WTC11 (cell line): ENCODE measurements around the gene SPATA2L. TPM values are rescaled to one million over a fixed set of nuclear protein-coding genes. Genes with fewer than 3 reads are reported as not detected.

Experiments
- ATAC-seq: fragments of 200-7000 bp; cut with Tn5 transposase; 2 replicates; pipeline ENCODE4 v1.10.0; 2021; ENCODE audit warnings: mild to moderate bottlenecking, moderate library complexity
- CTCF ChIA-PET: fragments of 300-600 bp; sonication (Branson Sonifier 250); formaldehyde crosslinking; loops from one replicate; lab custom pipeline; 2021; ENCODE audit warnings: antibody characterized with exemption; lab: Charles Lee
- POLR2A ChIA-PET: fragments of 350-600 bp; sonication (Branson Sonifier 250); formaldehyde crosslinking; loops from one replicate; lab custom pipeline; 2021; ENCODE audit warnings: antibody characterized with exemption; lab: Charles Lee
- DNase-seq: peaks from one replicate; pipeline ENCODE4 v3.0.0; 2021; ENCODE audit warnings: low spot score
- H3K27ac Mint-ChIP-seq: 2 replicates; pipeline ENCODE4 v1.8.0; 2021; ENCODE audit warnings: mixed read lengths
- H3K27me3 Mint-ChIP-seq: 2 replicates; pipeline ENCODE4 v1.8.0; 2021; ENCODE audit warnings: low read depth, mild to moderate bottlenecking, moderate library complexity, mixed read lengths
- H3K36me3 Mint-ChIP-seq: 2 replicates; pipeline ENCODE4 v1.8.0; 2021; ENCODE audit warnings: mixed read lengths
- H3K4me1 Mint-ChIP-seq: 2 replicates; pipeline ENCODE4 v1.8.0; 2022; ENCODE audit warnings: mixed read lengths
- H3K4me3 Mint-ChIP-seq: 2 replicates; pipeline ENCODE4 v1.8.0; 2021; ENCODE audit warnings: mild to moderate bottlenecking, moderate library complexity, mixed read lengths
- H3K9me3 Mint-ChIP-seq: 2 replicates; pipeline ENCODE4 v1.8.0; 2021; ENCODE audit warnings: mixed read lengths
- ESRRA ChIP-seq: sonication (generic); formaldehyde crosslinking; IDR thresholded peaks from 2 replicates; pipeline ENCODE4 v1.8.1; 2022; ENCODE audit warnings: mild to moderate bottlenecking, missing genetic modification reagents, borderline replicate concordance
- ETV6 ChIP-seq: sonication (generic); formaldehyde crosslinking; IDR thresholded peaks from 2 replicates; pipeline ENCODE4 v1.8.1; 2022; ENCODE audit warnings: mild to moderate bottlenecking, missing genetic modification reagents
- FOXP4 ChIP-seq: sonication (generic); formaldehyde crosslinking; IDR thresholded peaks from 2 replicates; pipeline ENCODE4 v1.8.0; 2022; ENCODE audit warnings: mild to moderate bottlenecking, missing genetic modification reagents
- GTF2I ChIP-seq: fragments of 250-450 bp; sonication (Bioruptor Pico); conservative IDR thresholded peaks from 2 replicates; pipeline ENCODE4 v1.4.0; 2021; ENCODE audit warnings: mild to moderate bottlenecking
- KAT7 ChIP-seq: sonication (generic); formaldehyde crosslinking; IDR thresholded peaks from 2 replicates; pipeline ENCODE4 v1.8.1; 2023; ENCODE audit warnings: missing genetic modification reagents, mild to moderate bottlenecking, borderline replicate concordance
- SOX15 ChIP-seq: fragments of 250-450 bp; sonication (Bioruptor Pico); IDR thresholded peaks from 2 replicates; pipeline ENCODE4 v1.9.0; 2021; ENCODE audit warnings: mild to moderate bottlenecking
- ZNF121 ChIP-seq: sonication (generic); formaldehyde crosslinking; IDR thresholded peaks from 2 replicates; pipeline ENCODE4 v1.8.0; 2023; ENCODE audit warnings: missing genetic modification reagents
- ZNF317 ChIP-seq: sonication (generic); formaldehyde crosslinking; IDR thresholded peaks from 2 replicates; pipeline ENCODE4 v1.8.1; 2023; ENCODE audit warnings: low read depth, mild to moderate bottlenecking, moderate library complexity, missing genetic modification reagents, borderline replicate concordance
- total RNA-seq: library from RNA; stranded (reverse); gene quantifications from 3 replicates; pipeline ENCODE4 v1.2.3, GENCODE V29; 2021
- TF ChIP-seq, protein P1 (sequence below): fragments of 200-600 bp; IDR thresholded peaks from 2 replicates; pipeline ENCODE4 v1.8.0; 2022; ENCODE audit warnings: antibody characterized with exemption
- TF ChIP-seq, protein P2 (sequence below): sonication (generic); formaldehyde crosslinking; IDR thresholded peaks from 2 replicates; pipeline ENCODE4 v1.8.1; 2023; ENCODE audit warnings: mild to moderate bottlenecking, missing genetic modification reagents
- TF ChIP-seq, protein P3 (sequence below): fragments of 250-450 bp; sonication (Bioruptor Pico); IDR thresholded peaks from 2 replicates; pipeline ENCODE4 v1.9.0; 2021; ENCODE audit warnings: mild to moderate bottlenecking
- TF ChIP-seq, protein P4 (sequence below): fragments of 250-450 bp; sonication (Bioruptor Pico); conservative IDR thresholded peaks from 2 replicates; pipeline ENCODE4 v1.9.0; 2021; ENCODE audit warnings: mild to moderate bottlenecking
- TF ChIP-seq, protein P5 (sequence below): fragments of 250-450 bp; sonication (Bioruptor Pico); IDR thresholded peaks from 2 replicates; pipeline ENCODE4 v1.9.0; 2021; ENCODE audit warnings: moderate library complexity, mild to moderate bottlenecking, inconsistent platforms, borderline replicate concordance
- TF ChIP-seq, protein P6 (sequence below): sonication (generic); formaldehyde crosslinking; IDR thresholded peaks from 2 replicates; pipeline ENCODE4 v1.8.1; 2022; ENCODE audit warnings: missing genetic modification reagents, borderline replicate concordance
- TF ChIP-seq, protein P7 (sequence below): sonication (generic); formaldehyde crosslinking; IDR thresholded peaks from 2 replicates; pipeline ENCODE4 v1.8.1; 2022; ENCODE audit warnings: mild to moderate bottlenecking, missing genetic modification reagents, moderate library complexity, borderline replicate concordance

The SPATA2L gene
- total RNA-seq, 1 experiment from 2014 or later: 15.7 TPM

- H3K27ac Mint-ChIP-seq: no peak overlapping the region
- no peak for DNase-seq
- H3K9me3 Mint-ChIP-seq: no peaks in the 10 kb centered on the region
- peaks cover 2% of the 10 kb centered on the region for H3K27me3 Mint-ChIP-seq
- no peak overlapping the region for H3K4me3 Mint-ChIP-seq
- peaks cover 12% of the 10 kb centered on the region for H3K36me3 Mint-ChIP-seq
- TF ChIP-seq, protein P1, sequence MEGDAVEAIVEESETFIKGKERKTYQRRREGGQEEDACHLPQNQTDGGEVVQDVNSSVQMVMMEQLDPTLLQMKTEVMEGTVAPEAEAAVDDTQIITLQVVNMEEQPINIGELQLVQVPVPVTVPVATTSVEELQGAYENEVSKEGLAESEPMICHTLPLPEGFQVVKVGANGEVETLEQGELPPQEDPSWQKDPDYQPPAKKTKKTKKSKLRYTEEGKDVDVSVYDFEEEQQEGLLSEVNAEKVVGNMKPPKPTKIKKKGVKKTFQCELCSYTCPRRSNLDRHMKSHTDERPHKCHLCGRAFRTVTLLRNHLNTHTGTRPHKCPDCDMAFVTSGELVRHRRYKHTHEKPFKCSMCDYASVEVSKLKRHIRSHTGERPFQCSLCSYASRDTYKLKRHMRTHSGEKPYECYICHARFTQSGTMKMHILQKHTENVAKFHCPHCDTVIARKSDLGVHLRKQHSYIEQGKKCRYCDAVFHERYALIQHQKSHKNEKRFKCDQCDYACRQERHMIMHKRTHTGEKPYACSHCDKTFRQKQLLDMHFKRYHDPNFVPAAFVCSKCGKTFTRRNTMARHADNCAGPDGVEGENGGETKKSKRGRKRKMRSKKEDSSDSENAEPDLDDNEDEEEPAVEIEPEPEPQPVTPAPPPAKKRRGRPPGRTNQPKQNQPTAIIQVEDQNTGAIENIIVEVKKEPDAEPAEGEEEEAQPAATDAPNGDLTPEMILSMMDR: no peak
- TF ChIP-seq, protein P2, sequence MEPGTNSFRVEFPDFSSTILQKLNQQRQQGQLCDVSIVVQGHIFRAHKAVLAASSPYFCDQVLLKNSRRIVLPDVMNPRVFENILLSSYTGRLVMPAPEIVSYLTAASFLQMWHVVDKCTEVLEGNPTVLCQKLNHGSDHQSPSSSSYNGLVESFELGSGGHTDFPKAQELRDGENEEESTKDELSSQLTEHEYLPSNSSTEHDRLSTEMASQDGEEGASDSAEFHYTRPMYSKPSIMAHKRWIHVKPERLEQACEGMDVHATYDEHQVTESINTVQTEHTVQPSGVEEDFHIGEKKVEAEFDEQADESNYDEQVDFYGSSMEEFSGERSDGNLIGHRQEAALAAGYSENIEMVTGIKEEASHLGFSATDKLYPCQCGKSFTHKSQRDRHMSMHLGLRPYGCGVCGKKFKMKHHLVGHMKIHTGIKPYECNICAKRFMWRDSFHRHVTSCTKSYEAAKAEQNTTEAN (CRISPR knock-in tag): no peak
- no peak for TF ChIP-seq ZNF121 (CRISPR knock-in tag)
- no peak for TF ChIP-seq KAT7 (CRISPR knock-in tag)
- no peak for TF ChIP-seq SOX15
- TF ChIP-seq ETV6: no peak
- TF ChIP-seq, protein P3, sequence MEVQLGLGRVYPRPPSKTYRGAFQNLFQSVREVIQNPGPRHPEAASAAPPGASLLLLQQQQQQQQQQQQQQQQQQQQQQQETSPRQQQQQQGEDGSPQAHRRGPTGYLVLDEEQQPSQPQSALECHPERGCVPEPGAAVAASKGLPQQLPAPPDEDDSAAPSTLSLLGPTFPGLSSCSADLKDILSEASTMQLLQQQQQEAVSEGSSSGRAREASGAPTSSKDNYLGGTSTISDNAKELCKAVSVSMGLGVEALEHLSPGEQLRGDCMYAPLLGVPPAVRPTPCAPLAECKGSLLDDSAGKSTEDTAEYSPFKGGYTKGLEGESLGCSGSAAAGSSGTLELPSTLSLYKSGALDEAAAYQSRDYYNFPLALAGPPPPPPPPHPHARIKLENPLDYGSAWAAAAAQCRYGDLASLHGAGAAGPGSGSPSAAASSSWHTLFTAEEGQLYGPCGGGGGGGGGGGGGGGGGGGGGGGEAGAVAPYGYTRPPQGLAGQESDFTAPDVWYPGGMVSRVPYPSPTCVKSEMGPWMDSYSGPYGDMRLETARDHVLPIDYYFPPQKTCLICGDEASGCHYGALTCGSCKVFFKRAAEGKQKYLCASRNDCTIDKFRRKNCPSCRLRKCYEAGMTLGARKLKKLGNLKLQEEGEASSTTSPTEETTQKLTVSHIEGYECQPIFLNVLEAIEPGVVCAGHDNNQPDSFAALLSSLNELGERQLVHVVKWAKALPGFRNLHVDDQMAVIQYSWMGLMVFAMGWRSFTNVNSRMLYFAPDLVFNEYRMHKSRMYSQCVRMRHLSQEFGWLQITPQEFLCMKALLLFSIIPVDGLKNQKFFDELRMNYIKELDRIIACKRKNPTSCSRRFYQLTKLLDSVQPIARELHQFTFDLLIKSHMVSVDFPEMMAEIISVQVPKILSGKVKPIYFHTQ (CRISPR knock-in tag): no peak
- TF ChIP-seq, protein P4, sequence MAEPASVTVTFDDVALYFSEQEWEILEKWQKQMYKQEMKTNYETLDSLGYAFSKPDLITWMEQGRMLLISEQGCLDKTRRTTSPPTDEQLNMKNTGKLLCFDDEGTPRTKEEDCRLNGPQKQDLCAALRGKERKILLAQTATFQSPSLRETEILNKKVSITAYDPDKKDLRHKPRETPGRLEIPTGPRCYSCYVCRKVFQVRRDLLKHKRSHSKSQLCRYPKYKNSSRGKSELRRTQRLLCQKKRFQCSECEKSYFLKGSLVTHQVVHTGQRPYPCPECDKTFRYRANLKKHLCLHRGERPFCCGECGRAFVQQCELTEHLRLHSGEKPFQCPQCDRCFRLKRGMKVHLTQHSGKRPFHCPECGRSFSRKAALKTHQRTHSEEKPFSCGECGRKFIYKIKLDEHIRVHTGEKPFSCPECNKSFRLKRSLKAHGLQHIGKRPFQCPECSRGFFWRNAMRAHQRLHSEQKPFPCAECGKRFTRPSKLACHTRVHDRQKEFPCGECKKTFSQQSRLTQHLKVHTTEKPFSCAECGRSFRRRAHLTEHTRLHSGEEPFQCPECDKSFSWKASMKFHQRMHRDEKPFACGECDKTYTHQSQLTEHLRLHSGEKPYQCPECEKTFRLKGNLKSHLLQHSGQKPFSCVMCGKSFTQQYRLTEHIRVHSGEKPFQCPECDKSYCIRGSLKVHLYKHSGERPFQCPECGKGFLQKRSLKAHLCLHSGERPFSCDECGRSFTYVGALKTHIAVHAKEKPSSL (CRISPR knock-in tag): no peak
- TF ChIP-seq, protein P5, sequence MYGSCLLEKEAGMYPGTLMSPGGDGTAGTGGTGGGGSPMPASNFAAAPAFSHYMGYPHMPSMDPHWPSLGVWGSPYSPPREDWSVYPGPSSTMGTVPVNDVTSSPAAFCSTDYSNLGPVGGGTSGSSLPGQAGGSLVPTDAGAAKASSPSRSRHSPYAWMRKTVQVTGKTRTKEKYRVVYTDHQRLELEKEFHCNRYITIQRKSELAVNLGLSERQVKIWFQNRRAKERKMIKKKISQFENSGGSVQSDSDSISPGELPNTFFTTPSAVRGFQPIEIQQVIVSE (CRISPR knock-in tag): no peak
- TF ChIP-seq, protein P6, sequence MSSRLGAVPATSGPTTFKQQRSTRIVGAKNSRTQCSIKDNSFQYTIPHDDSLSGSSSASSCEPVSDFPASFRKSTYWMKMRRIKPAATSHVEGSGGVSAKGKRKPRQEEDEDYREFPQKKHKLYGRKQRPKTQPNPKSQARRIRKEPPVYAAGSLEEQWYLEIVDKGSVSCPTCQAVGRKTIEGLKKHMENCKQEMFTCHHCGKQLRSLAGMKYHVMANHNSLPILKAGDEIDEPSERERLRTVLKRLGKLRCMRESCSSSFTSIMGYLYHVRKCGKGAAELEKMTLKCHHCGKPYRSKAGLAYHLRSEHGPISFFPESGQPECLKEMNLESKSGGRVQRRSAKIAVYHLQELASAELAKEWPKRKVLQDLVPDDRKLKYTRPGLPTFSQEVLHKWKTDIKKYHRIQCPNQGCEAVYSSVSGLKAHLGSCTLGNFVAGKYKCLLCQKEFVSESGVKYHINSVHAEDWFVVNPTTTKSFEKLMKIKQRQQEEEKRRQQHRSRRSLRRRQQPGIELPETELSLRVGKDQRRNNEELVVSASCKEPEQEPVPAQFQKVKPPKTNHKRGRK: no peak
- H3K4me1 Mint-ChIP-seq: peaks cover 12% of the 10 kb centered on the region
- POLR2A ChIA-PET: interaction anchor here (0.8 kb wide), 1 partner anchor 11 kb away, joined by 7 read pairs; the partner anchor contains the start of gene CDK10
- CTCF ChIA-PET: interaction anchor here (1.0 to 2.5 kb wide), 2 partner anchors 8 to 97 kb away, joined by 3 to 9 read pairs; no protein-coding TSS in a partner anchor
- ATAC-seq: no peak
Measured at GRCh38 chr16:89697616-89698331, 3.7 kb downstream of the SPATA2L start.

DNA sequence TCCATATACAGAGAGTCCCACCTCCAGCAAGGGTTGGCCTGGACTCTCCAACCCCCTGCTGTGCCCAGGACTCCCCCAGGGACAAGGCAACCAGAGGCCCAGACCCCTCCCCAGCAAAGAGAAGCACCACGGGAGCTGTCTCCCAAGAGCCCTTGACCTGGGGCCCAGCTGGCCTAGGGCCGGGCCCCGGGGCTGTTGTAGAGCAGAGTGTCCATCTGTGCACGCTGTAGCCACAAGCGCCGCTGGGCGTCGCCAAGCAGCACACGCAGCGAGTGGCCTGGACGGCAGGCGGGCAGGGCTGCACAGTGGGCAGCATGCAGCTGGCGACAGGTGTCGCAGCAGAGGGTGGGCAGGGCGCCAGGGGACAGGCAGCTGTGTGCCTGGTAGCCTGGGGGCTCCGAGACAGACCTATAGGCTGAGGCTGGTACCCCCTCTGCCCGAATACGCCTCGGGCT is 4.3 kb downstream of the SPATA2L start:
- ATAC-seq (no peak), DNase-seq (no peak)
- Mint-ChIP-seq H3K27me3 (no peaks in the 10 kb centered on the region; the same call in 1 of the 2 replicates), H3K36me3 (peaks cover 17% of the 10 kb centered on the region), H3K9me3 (no peaks in the 10 kb centered on the region), H3K27ac (no peak overlapping the region), H3K4me3 (no peak overlapping the region)
- ChIA-PET CTCF (interaction anchor here (1.0 to 2.5 kb wide), 2 partner anchors 9 to 97 kb away, joined by 3 to 9 read pairs; no protein-coding TSS in a partner anchor), POLR2A (no interaction called here)
- TF ChIP-seq ESRRA (CRISPR knock-in tag) (0 out of 2 replicates have a peak, but pooled peaks have one; percentile 30), FOXP4 (CRISPR knock-in tag) (no peak), GTF2I (CRISPR knock-in tag) (no peak), ZNF317 (CRISPR knock-in tag) (no peak)
- TF ChIP-seq, protein P7, sequence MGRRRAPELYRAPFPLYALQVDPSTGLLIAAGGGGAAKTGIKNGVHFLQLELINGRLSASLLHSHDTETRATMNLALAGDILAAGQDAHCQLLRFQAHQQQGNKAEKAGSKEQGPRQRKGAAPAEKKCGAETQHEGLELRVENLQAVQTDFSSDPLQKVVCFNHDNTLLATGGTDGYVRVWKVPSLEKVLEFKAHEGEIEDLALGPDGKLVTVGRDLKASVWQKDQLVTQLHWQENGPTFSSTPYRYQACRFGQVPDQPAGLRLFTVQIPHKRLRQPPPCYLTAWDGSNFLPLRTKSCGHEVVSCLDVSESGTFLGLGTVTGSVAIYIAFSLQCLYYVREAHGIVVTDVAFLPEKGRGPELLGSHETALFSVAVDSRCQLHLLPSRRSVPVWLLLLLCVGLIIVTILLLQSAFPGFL (CRISPR knock-in tag): peak; percentile 9; the same call in 1 of the 2 replicates
- TF ChIP-seq, all 79 proteins: peak for 2
- H3K4me1 Mint-ChIP-seq: peaks cover 7% of the 10 kb centered on the region
